Measurements from ENCODE around the gene GPR132.

GPR132 gene

GRCh38 chr14:105050551-105050897, 14.7 kb downstream of the GPR132 start:
- H3K4me2 ChIP-seq (ENCODE audit: low read depth, low read length): no peak overlapping the region
- TF ChIP-seq EZH2 (optimal IDR thresholded peaks at IDR 0.05; ENCODE audit: low read depth, low read length) (no peak), EZH2phosphoT487 (IDR thresholded peaks at IDR 0.05; ENCODE audit: low read length) (no peak)
- TF ChIP-seq, protein P1, sequence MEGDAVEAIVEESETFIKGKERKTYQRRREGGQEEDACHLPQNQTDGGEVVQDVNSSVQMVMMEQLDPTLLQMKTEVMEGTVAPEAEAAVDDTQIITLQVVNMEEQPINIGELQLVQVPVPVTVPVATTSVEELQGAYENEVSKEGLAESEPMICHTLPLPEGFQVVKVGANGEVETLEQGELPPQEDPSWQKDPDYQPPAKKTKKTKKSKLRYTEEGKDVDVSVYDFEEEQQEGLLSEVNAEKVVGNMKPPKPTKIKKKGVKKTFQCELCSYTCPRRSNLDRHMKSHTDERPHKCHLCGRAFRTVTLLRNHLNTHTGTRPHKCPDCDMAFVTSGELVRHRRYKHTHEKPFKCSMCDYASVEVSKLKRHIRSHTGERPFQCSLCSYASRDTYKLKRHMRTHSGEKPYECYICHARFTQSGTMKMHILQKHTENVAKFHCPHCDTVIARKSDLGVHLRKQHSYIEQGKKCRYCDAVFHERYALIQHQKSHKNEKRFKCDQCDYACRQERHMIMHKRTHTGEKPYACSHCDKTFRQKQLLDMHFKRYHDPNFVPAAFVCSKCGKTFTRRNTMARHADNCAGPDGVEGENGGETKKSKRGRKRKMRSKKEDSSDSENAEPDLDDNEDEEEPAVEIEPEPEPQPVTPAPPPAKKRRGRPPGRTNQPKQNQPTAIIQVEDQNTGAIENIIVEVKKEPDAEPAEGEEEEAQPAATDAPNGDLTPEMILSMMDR (IDR thresholded peaks at IDR 0.05; ENCODE audit: low read length): no peak
- H3K4me3 ChIP-seq (ENCODE audit: low read length): no peak overlapping the region
- H3K27ac ChIP-seq (ENCODE audit: low read length): no peak overlapping the region
- H2AFZ ChIP-seq (ENCODE audit: low read length): no peak overlapping the region
- no peaks in the 10 kb centered on the region for H3K36me3 ChIP-seq (replicated peaks; ENCODE audit: insufficient read depth, low read length)
- H3K4me1 ChIP-seq (ENCODE audit: low read length): no peaks in the 10 kb centered on the region
- H3K79me2 ChIP-seq (ENCODE audit: low read length): no peaks in the 10 kb centered on the region
- no peaks in the 10 kb centered on the region for H3K9me2 ChIP-seq (replicated peaks; ENCODE audit: insufficient read depth, low read length)
- no peak overlapping the region for H3K9ac ChIP-seq (ENCODE audit: low read length)
- no peaks in the 10 kb centered on the region for H3K27me3 ChIP-seq (replicated peaks; ENCODE audit: insufficient read depth, low read length)
- H3F3A ChIP-seq (ENCODE audit: insufficient read depth, low read length): no peaks in the 10 kb centered on the region
- no peaks in the 10 kb centered on the region for H3K9me3 ChIP-seq (replicated peaks; ENCODE audit: insufficient read depth, low read length)
- DNase-seq: no peak
- H4K20me1 ChIP-seq (ENCODE audit: insufficient read depth, low read length): no peaks in the 10 kb centered on the region

- no peak overlapping the region for H3K4me2 ChIP-seq (ENCODE audit: low read depth, low read length)
- H3K79me2 ChIP-seq (ENCODE audit: low read length): no peaks in the 10 kb centered on the region
- no peak overlapping the region for H3K4me3 ChIP-seq (ENCODE audit: low read length)
- no peaks in the 10 kb centered on the region for H3K4me1 ChIP-seq (ENCODE audit: low read length)
- DNase-seq: no peak
- no peaks in the 10 kb centered on the region for H3K9me2 ChIP-seq (replicated peaks; ENCODE audit: insufficient read depth, low read length)
- no peak overlapping the region for H3K27ac ChIP-seq (ENCODE audit: low read length)
- no peak overlapping the region for H3K9ac ChIP-seq (ENCODE audit: low read length)
- H3K27me3 ChIP-seq (replicated peaks; ENCODE audit: insufficient read depth, low read length): peaks cover 2% of the 10 kb centered on the region; the same call in 1 of the 2 replicates
- H3K36me3 ChIP-seq (replicated peaks; ENCODE audit: insufficient read depth, low read length): no peaks in the 10 kb centered on the region
- no peak overlapping the region for H2AFZ ChIP-seq (ENCODE audit: low read length)
- TF ChIP-seq, protein P1 (IDR thresholded peaks at IDR 0.05; ENCODE audit: low read length): no peak
- TF ChIP-seq EZH2 (optimal IDR thresholded peaks at IDR 0.05; ENCODE audit: low read depth, low read length) (no peak), EZH2phosphoT487 (IDR thresholded peaks at IDR 0.05; ENCODE audit: low read length) (no peak)
- H4K20me1 ChIP-seq (ENCODE audit: insufficient read depth, low read length): no peaks in the 10 kb centered on the region
- no peaks in the 10 kb centered on the region for H3K9me3 ChIP-seq (replicated peaks; ENCODE audit: insufficient read depth, low read length)
- H3F3A ChIP-seq (ENCODE audit: insufficient read depth, low read length): no peaks in the 10 kb centered on the region
Measured at GRCh38 chr14:105049753-105050550, 15.3 kb downstream of the GPR132 start.

DNA sequence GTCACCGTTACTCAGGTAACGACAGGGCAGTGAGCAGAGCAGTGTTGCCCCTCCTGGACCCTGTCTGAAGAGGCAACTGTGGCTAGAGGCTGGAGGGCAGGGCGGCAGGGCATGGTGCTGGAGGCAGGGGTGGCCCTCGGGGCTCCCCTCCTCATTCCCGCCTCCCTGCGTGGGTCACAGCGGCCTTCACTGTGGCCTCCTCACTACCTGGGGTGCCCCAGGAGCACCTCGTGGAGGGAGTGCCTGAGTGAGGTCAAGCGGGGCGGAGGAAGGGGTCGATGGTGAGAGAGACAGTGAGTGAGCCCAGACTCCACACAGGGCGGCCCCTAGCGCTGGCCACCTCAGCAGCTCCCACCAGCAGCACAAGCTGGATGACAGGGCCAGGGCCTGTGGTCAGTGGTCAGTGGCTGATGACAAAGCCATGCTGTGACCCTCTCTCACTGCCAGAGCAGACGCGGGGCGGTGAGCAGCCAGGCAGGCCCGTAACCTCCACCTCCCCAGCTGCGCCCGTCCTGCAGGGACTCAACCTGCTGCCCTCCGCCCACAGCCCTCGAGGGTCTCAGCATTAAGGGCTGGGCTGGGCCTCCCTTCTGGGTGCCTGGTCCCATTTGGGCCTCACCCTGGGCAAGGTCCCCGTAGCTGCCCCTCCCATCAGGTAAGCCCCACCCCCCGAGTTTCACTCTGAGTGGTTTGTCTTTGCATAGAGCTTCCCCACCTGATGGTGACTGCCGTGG, 17.8 kb downstream of the GPR132 start:
- Histone ChIP-seq H3K79me2 (ENCODE audit: low read length) (no peaks in the 10 kb centered on the region), H3K9me3 (replicated peaks; ENCODE audit: insufficient read depth, low read length) (no peaks in the 10 kb centered on the region), H3K4me2 (ENCODE audit: low read depth, low read length) (no peak overlapping the region), H3K27ac (ENCODE audit: low read length) (no peak overlapping the region), H3F3A (ENCODE audit: insufficient read depth, low read length) (no peaks in the 10 kb centered on the region), H4K20me1 (ENCODE audit: insufficient read depth, low read length) (no peaks in the 10 kb centered on the region), H2AFZ (ENCODE audit: low read length) (no peak overlapping the region), H3K9me2 (replicated peaks; ENCODE audit: insufficient read depth, low read length) (no peaks in the 10 kb centered on the region), H3K36me3 (replicated peaks; ENCODE audit: insufficient read depth, low read length) (no peaks in the 10 kb centered on the region), H3K4me3 (ENCODE audit: low read length) (no peak overlapping the region), H3K4me1 (ENCODE audit: low read length) (no peaks in the 10 kb centered on the region), H3K27me3 (replicated peaks; ENCODE audit: insufficient read depth, low read length) (peaks cover 19% of the 10 kb centered on the region), H3K9ac (ENCODE audit: low read length) (no peak overlapping the region)
- DNase-seq: no peak
- TF ChIP-seq, protein P1 (IDR thresholded peaks at IDR 0.05; ENCODE audit: low read length): no peak
- TF ChIP-seq EZH2phosphoT487 (IDR thresholded peaks at IDR 0.05; ENCODE audit: low read length): no peak
- TF ChIP-seq EZH2 (optimal IDR thresholded peaks at IDR 0.05; ENCODE audit: low read depth, low read length): no peak
